ENCODE measurements around the gene NEK2.

NEK2 gene

GRCh38 chr1:211714154-211714553, 38.7 kb upstream of the NEK2 start:
- no peak for TF ChIP-seq CTCF (IDR thresholded peaks at IDR 0.05; ENCODE audit: extremely low read depth, insufficient read depth, missing control alignments)
- in situ Hi-C loops (cut with MboI; ENCODE audit: low pct_unique_long_range_greater_than_20kb, low sequenced_read_pairs, unreplicated experiment): no loop called here
- DNase-seq (ENCODE audit: low spot score): no peak

GRCh38 chr1:211713231-211713630, 37.8 kb upstream of the NEK2 start:
- DNase-seq (ENCODE audit: low spot score): no peak
- no peak for TF ChIP-seq CTCF (IDR thresholded peaks at IDR 0.05; ENCODE audit: extremely low read depth, insufficient read depth, missing control alignments)
- in situ Hi-C loops (cut with MboI; ENCODE audit: low pct_unique_long_range_greater_than_20kb, low sequenced_read_pairs, unreplicated experiment): no loop called here

GRCh38 chr1:211711315-211711705, 35.9 kb upstream of the NEK2 start:
- DNase-seq (ENCODE audit: low spot score): no peak
- in situ Hi-C loops (cut with MboI; ENCODE audit: low pct_unique_long_range_greater_than_20kb, low sequenced_read_pairs, unreplicated experiment): no loop called here
- no peak for TF ChIP-seq CTCF (IDR thresholded peaks at IDR 0.05; ENCODE audit: extremely low read depth, insufficient read depth, missing control alignments)

- in situ Hi-C loops (cut with MboI; ENCODE audit: low pct_unique_long_range_greater_than_20kb, low sequenced_read_pairs, unreplicated experiment): no loop called here
Measured at GRCh38 chr1:211710566-211711314, 35.3 kb upstream of the NEK2 start.

GRCh38 chr1:211708926-211709325, 33.5 kb upstream of the NEK2 start:
- in situ Hi-C loops (cut with MboI; ENCODE audit: low pct_unique_long_range_greater_than_20kb, low sequenced_read_pairs, unreplicated experiment): no loop called here
- DNase-seq (ENCODE audit: low spot score): no peak
- no peak for TF ChIP-seq CTCF (IDR thresholded peaks at IDR 0.05; ENCODE audit: extremely low read depth, insufficient read depth, missing control alignments)

More at GRCh38 chr1:211710566-211711314, 35.3 kb upstream of the NEK2 start:
- TF ChIP-seq CTCF (IDR thresholded peaks at IDR 0.05; ENCODE audit: extremely low read depth, insufficient read depth, missing control alignments): no peak
- no peak for DNase-seq (ENCODE audit: low spot score)

GRCh38 chr1:211708006-211708405, 32.6 kb upstream of the NEK2 start:
- TF ChIP-seq CTCF (IDR thresholded peaks at IDR 0.05; ENCODE audit: extremely low read depth, insufficient read depth, missing control alignments): no peak
- in situ Hi-C loops (cut with MboI; ENCODE audit: low pct_unique_long_range_greater_than_20kb, low sequenced_read_pairs, unreplicated experiment): no loop called here

More at GRCh38 chr1:211708006-211708405, 32.6 kb upstream of the NEK2 start:
- no peak for DNase-seq (ENCODE audit: low spot score)
